ENCODE measurements around the gene SPATA7. TPM values are rescaled to one million over a fixed set of nuclear protein-coding genes. Genes with fewer than 3 reads are reported as not detected.
A peak's percentile ranks its signal among the peaks of the same experiment; 100 is the strongest.

The SPATA7 gene
- total RNA-seq, 1 experiment from 2014 or later: 5.3 TPM

DNA sequence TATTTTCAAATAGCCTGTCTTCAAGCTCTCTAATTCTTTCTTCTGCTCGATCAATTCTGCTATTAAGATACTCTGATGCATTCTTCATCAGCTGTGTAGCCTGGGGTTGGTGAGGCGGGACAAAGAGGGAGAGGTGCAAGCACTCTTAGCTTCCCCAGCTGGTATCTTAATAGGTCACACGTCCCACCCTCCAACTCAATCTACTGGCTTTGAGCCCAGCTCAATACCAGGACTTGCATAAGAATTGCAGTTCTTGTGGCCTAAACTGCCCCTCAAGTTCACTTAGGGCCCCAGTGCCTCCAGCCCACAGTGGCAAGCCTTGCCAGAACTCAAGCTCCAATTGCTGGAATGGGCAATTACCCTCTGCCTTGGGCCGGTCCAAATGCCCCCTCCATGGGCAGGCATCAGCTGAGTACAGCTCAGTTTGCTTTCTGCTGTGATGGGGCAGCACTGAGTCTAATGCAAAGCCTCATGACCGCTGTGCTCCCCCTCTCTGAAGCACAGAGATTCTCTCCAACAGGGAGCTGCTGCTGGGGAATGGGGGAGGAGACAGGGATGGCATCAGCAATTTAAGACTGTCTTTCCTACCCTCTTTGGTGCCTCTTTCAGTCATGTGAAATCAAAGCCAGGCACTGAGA lies 5.6 kb upstream of the SPATA7 start:
- no peaks in the 10 kb centered on the region; the same call in 1 of the 2 replicates for H3K4me1 ChIP-seq (ENCODE audit: insufficient read depth, low read length)
- H3T11ph ChIP-seq (ENCODE audit: low read length): no peak overlapping the region
- no peak overlapping the region for H2BK120ac ChIP-seq (ENCODE audit: low read depth, low read length, poor library complexity, severe bottlenecking)
- H4K91ac ChIP-seq (ENCODE audit: insufficient read length, low read depth, low read length): no peak overlapping the region
- Mint-ChIP-seq H3K9me3 (peaks cover 7 to 12% of the 10 kb centered on the region in 2 experiments), H3K27me3 (ENCODE audit: low read depth) (peaks cover 6% of the 10 kb centered on the region), H3K27ac (no peak overlapping the region), H3K4me3 (no peak overlapping the region), H3K4me1 (peaks cover 15 to 17% of the 10 kb centered on the region in 2 experiments), H3K36me3 (ENCODE audit: insufficient read depth in 1 of 3, low read depth in 3 of 3) (peaks cover 0 to 3% (median 0%) of the 10 kb centered on the region in 3 experiments; a peak in 3 of 7 replicates)
- H3K27me3 ChIP-seq (ENCODE audit: insufficient read depth, low read length): no peaks in the 10 kb centered on the region
- H2BK12ac ChIP-seq (ENCODE audit: insufficient read length, low read depth, low read length): no peak overlapping the region
- H3K27ac ChIP-seq (ENCODE audit: insufficient read length, low read depth, low read length): no peak overlapping the region
- no peaks in the 10 kb centered on the region for H4K20me1 ChIP-seq (ENCODE audit: control insufficient read depth, insufficient read depth, insufficient read length)
- H3K23me2 ChIP-seq (ENCODE audit: insufficient read length, low read depth, low read length, poor library complexity, severe bottlenecking): no peaks in the 10 kb centered on the region
- H3K9me3 ChIP-seq (ENCODE audit: control insufficient read depth, low read depth, low read length): no peaks in the 10 kb centered on the region
- no peak overlapping the region for H4K8ac ChIP-seq (replicated peaks; ENCODE audit: insufficient read length, low read depth, low read length)
- no peak overlapping the region for H3K9ac ChIP-seq (ENCODE audit: extremely low read depth, insufficient read length, low read length)
- H4K5ac ChIP-seq (ENCODE audit: insufficient read length, low read depth, low read length): no peak overlapping the region
- no peak overlapping the region for H3K4ac ChIP-seq (ENCODE audit: low read depth, low read length)
- TF ChIP-seq, protein P1, sequence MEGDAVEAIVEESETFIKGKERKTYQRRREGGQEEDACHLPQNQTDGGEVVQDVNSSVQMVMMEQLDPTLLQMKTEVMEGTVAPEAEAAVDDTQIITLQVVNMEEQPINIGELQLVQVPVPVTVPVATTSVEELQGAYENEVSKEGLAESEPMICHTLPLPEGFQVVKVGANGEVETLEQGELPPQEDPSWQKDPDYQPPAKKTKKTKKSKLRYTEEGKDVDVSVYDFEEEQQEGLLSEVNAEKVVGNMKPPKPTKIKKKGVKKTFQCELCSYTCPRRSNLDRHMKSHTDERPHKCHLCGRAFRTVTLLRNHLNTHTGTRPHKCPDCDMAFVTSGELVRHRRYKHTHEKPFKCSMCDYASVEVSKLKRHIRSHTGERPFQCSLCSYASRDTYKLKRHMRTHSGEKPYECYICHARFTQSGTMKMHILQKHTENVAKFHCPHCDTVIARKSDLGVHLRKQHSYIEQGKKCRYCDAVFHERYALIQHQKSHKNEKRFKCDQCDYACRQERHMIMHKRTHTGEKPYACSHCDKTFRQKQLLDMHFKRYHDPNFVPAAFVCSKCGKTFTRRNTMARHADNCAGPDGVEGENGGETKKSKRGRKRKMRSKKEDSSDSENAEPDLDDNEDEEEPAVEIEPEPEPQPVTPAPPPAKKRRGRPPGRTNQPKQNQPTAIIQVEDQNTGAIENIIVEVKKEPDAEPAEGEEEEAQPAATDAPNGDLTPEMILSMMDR (conservative IDR thresholded peaks at IDR 0.05): no peak
- H3K23ac ChIP-seq (ENCODE audit: insufficient read length, low read depth, low read length): no peak overlapping the region
- H2BK20ac ChIP-seq (ENCODE audit: low read depth, low read length, poor library complexity, severe bottlenecking): no peak overlapping the region
- no peak overlapping the region for H3K56ac ChIP-seq (ENCODE audit: insufficient read length, low read depth, low read length)
- peak; percentile 39 for DNase-seq
- H3K18ac ChIP-seq (ENCODE audit: insufficient read length, low read depth, low read length): no peak overlapping the region
- H3K79me1 ChIP-seq (ENCODE audit: insufficient read depth, low read depth, low read length, poor library complexity, severe bottlenecking): no peaks in the 10 kb centered on the region
- no peak overlapping the region for H2BK5ac ChIP-seq (ENCODE audit: insufficient read length, low read length)
- no peaks in the 10 kb centered on the region for H3K79me2 ChIP-seq (ENCODE audit: insufficient read depth, low read length)
- no peak overlapping the region for H3K4me2 ChIP-seq (ENCODE audit: insufficient read depth, insufficient read length, low read length)
- no CpG with 5 or more reads among the region's 5 CpGs for WGBS (ENCODE audit: extremely low coverage, insufficient read length, low lambda C conversion rate)
- no peak overlapping the region for H2AK5ac ChIP-seq (ENCODE audit: insufficient read length, low read length)
- H3K14ac ChIP-seq (ENCODE audit: insufficient read depth, low read length): no peak overlapping the region
- H2BK15ac ChIP-seq (ENCODE audit: low read depth, low read length): no peak overlapping the region
- no peak overlapping the region for H2AFZ ChIP-seq (ENCODE audit: low read length)

Measured in H9 (cell line).